ENCODE results near the gene GPR143.

GPR143 gene

GRCh38 chrX:9765072-9765736, 443 bp downstream of the GPR143 start:
- no peaks in the 10 kb centered on the region for H3K27me3 ChIP-seq (ENCODE audit: low read depth, low read length)
- no peaks in the 10 kb centered on the region for H3K4me1 ChIP-seq (ENCODE audit: low read length)
- no peak for TF ChIP-seq CTCF (IDR thresholded peaks at IDR 0.05; ENCODE audit: low read depth, low read length)
- TF ChIP-seq EZH2phosphoT487 (IDR thresholded peaks at IDR 0.05; ENCODE audit: low read depth), result no peak
- H3K27ac ChIP-seq (ENCODE audit: low read length), result no peak overlapping the region
- H2AFZ ChIP-seq (ENCODE audit: low read depth, low read length), result no peak overlapping the region
- H3K9me3 ChIP-seq (ENCODE audit: insufficient read depth, low read length), result no peaks in the 10 kb centered on the region
- H3K4me3 ChIP-seq (ENCODE audit: low read length), result no peak overlapping the region
- no peak overlapping the region for H3K4me2 ChIP-seq (ENCODE audit: low read length)
- no peak overlapping the region for H3K9ac ChIP-seq (ENCODE audit: low read length)
- H3K79me2 ChIP-seq (ENCODE audit: low read length), result no peaks in the 10 kb centered on the region
- no peaks in the 10 kb centered on the region for H3K36me3 ChIP-seq (replicated peaks; ENCODE audit: low read depth, low read length)
- no peaks in the 10 kb centered on the region for H4K20me1 ChIP-seq (ENCODE audit: insufficient read depth, low read length)

GRCh38 chrX:9759337-9759736, 6.3 kb downstream of the GPR143 start:
- H4K20me1 ChIP-seq (ENCODE audit: insufficient read depth, low read length), result no peaks in the 10 kb centered on the region
- H3K27ac ChIP-seq (ENCODE audit: low read length), result no peak overlapping the region
- no peaks in the 10 kb centered on the region for H3K36me3 ChIP-seq (replicated peaks; ENCODE audit: low read depth, low read length)
- H3K4me2 ChIP-seq (ENCODE audit: low read length), result no peak overlapping the region
- no peak overlapping the region for H3K4me3 ChIP-seq (ENCODE audit: low read length)
- H3K9ac ChIP-seq (ENCODE audit: low read length), result no peak overlapping the region
- H2AFZ ChIP-seq (ENCODE audit: low read depth, low read length), result no peak overlapping the region
- no peaks in the 10 kb centered on the region for H3K4me1 ChIP-seq (ENCODE audit: low read length)
- TF ChIP-seq CTCF (IDR thresholded peaks at IDR 0.05; ENCODE audit: low read depth, low read length), result no peak
- no peak for TF ChIP-seq EZH2phosphoT487 (IDR thresholded peaks at IDR 0.05; ENCODE audit: low read depth)
- H3K27me3 ChIP-seq (ENCODE audit: low read depth, low read length), result no peaks in the 10 kb centered on the region
- no peaks in the 10 kb centered on the region for H3K9me3 ChIP-seq (ENCODE audit: insufficient read depth, low read length)
- no peaks in the 10 kb centered on the region for H3K79me2 ChIP-seq (ENCODE audit: low read length)

- H3K9me3 ChIP-seq (ENCODE audit: insufficient read depth, low read length), result no peaks in the 10 kb centered on the region
- H3K27ac ChIP-seq (ENCODE audit: low read length), result no peak overlapping the region
- no peak overlapping the region for H3K9ac ChIP-seq (ENCODE audit: low read length)
- H2AFZ ChIP-seq (ENCODE audit: low read depth, low read length), result no peak overlapping the region
- TF ChIP-seq EZH2phosphoT487 (IDR thresholded peaks at IDR 0.05; ENCODE audit: low read depth) (no peak), CTCF (IDR thresholded peaks at IDR 0.05; ENCODE audit: low read depth, low read length) (no peak)
- no peaks in the 10 kb centered on the region for H3K4me1 ChIP-seq (ENCODE audit: low read length)
- no peaks in the 10 kb centered on the region for H4K20me1 ChIP-seq (ENCODE audit: insufficient read depth, low read length)
- no peaks in the 10 kb centered on the region for H3K36me3 ChIP-seq (replicated peaks; ENCODE audit: low read depth, low read length)
- no peaks in the 10 kb centered on the region for H3K79me2 ChIP-seq (ENCODE audit: low read length)
- H3K4me2 ChIP-seq (ENCODE audit: low read length), result no peak overlapping the region
- H3K4me3 ChIP-seq (ENCODE audit: low read length), result no peak overlapping the region
- no peaks in the 10 kb centered on the region for H3K27me3 ChIP-seq (ENCODE audit: low read depth, low read length)
These were observed 7.5 kb downstream of the GPR143 start for GRCh38 chrX:9758021-9758638.

- Histone ChIP-seq H3K4me2 (ENCODE audit: low read length) (no peak overlapping the region), H3K4me1 (ENCODE audit: low read length) (no peaks in the 10 kb centered on the region), H2AFZ (ENCODE audit: low read depth, low read length) (no peak overlapping the region), H3K79me2 (ENCODE audit: low read length) (no peaks in the 10 kb centered on the region), H3K4me3 (ENCODE audit: low read length) (no peak overlapping the region), H3K9me3 (ENCODE audit: insufficient read depth, low read length) (no peaks in the 10 kb centered on the region), H3K27ac (ENCODE audit: low read length) (no peak overlapping the region), H4K20me1 (ENCODE audit: insufficient read depth, low read length) (no peaks in the 10 kb centered on the region), H3K27me3 (ENCODE audit: low read depth, low read length) (no peaks in the 10 kb centered on the region), H3K36me3 (replicated peaks; ENCODE audit: low read depth, low read length) (no peaks in the 10 kb centered on the region), H3K9ac (ENCODE audit: low read length) (no peak overlapping the region)
- TF ChIP-seq EZH2phosphoT487 (IDR thresholded peaks at IDR 0.05; ENCODE audit: low read depth) (no peak), CTCF (IDR thresholded peaks at IDR 0.05; ENCODE audit: low read depth, low read length) (no peak)
These were observed 8.3 kb downstream of the GPR143 start for GRCh38 chrX:9757366-9757765.
